Ammon's horn (tissue), 1 donor: ENCODE measurements around the gene PFDN4.
"Not testable (repeated sequence)": the region's sequence is repeated elsewhere in the genome, so short reads cannot be mapped to it uniquely, and the experiment has no call there.

Source experiments
- DNase-seq: peaks from one replicate; pipeline ENCODE4 v3.0.0-alpha.2; 2016; ENCODE audit warnings: low spot score

PFDN4 gene

DNA sequence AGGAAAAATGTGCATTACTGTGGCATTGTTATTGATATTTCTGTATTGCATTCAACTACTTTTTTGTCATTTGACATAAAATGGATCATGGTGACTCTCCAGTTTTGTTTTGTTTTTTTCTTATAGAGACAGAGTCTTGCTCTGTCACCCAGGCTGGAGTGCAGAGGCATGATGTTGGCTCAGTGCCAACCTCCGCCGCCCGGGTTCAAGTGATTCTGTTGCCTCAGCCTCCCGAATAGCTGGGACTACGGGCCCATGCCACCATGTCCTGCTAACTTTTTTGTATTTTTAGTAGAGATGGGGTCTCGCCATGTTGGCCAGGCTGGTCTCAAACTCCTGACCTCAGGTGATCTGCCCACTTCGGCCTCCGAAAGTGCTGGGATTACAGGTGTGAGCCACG lies 16.8 kb downstream of the PFDN4 start:
- not testable (repeated sequence) for DNase-seq

DNA sequence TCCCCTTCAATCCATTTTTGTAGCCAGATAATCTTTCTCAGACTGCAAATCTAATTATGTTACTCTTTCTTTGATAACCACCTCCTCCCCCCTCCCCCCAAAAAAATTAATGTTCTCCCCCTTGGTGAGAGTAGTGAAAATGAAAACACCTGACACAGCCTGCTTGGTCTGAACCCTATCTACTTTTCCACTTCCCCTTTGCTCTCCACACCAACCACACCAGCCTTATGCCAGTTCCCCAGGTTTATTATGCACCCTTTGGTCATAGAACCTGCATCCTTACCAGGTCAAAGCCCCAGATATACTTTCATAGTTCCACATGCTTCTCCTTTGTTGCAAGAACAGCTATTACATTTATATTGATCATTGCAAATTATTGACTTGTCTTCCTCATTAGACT lies 19.4 kb downstream of the PFDN4 start:
- DNase-seq: no peak

DNA sequence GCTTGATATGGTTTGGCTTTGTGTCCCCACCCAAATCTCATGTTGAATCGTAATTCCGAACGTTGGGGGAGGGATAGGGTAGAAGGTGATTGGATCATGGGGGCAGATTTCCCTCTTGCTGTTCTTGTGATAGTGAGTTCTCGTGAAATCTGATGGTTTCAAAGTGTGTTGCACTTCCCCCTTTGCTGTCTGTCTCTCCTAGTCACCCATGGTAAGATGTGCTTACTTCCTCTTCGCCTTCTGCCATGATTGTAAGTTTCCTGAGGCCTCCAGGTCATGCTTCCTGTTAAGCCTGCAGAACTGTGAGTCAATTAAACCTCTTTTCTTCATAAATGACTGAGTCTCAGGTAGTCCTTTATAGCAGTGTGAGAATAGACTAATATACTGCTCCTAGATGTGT lies 19.9 kb downstream of the PFDN4 start:
- DNase-seq: no peak

- no peak for DNase-seq
These were observed 21.0 kb downstream of the PFDN4 start for GRCh38 chr20:54228841-54229240.

DNA sequence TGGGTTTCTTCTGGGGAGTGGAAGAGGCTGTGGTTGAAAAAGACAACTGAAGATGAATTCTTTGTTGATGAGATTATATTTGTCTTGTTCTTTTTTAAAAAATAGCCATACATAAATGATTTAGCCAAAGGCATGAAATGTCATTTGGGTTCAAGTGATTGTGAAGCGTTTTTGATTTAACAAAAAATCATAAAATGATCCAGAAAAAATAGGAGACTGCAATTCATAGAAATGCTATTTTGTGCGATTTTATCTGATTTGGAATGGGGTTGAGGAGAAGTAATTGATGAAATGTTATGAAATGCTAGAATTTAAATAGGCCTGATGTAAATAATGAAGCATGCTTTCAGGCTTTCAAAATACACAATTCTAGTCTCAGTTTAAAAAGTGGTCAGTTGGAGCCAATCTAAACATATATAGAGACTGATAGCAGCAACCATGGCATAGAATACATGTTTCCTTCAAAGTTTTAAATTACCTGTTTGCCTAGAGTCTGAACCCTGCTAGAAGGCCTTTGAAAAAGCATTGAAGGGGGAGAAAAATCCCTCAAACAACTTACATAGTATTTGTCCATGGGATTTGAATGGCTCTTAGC lies 21.8 kb downstream of the PFDN4 start:
- DNase-seq: no peak

- DNase-seq: no peak
These were observed 23.1 kb downstream of the PFDN4 start for GRCh38 chr20:54231036-54231435.

- DNase-seq: no peak
These were observed 27.1 kb downstream of the PFDN4 start for GRCh38 chr20:54234991-54235390.

DNA sequence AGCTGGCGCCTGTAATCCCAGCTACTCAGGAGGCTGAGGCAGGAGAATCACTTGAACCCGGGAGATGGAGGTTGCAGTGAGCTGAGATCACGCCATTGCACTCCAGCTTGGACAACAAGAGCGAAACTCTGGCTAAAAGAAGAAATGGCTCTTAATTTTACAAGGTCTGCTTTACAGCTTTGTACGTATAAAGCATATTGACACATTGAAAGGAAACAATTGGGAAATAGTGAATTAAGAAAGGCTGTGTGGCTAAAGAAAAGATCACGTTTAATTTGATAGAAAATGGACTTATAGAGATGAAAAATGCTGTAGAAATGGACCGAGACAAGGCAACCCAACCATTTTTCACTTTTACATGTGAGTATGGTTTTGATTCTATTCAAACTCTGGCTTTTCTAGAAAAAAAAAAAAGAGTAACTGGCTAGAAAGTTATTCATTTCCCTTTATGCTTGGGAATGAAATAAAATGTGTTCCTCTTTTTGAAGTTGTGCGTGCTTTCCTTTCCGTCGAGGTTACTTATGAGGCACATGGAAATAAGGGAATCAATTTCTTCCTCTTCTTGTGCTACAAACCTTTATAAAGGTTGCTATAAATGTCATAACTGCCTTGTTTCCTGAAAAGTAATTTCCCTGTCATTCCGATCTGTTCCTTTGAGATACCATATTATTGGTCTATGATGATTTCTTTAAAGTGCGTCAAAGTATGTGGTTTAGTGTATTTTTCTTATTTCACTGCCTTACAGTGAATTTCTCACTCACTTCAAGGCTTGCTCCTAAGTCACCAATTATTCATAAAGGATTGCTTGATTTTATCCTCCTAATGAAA lies 29.4 kb downstream of the PFDN4 start:
- DNase-seq: no peak

GRCh38 chr20:54244113-54244512 lies 36.2 kb downstream of the PFDN4 start:
- no peak for DNase-seq

DNA sequence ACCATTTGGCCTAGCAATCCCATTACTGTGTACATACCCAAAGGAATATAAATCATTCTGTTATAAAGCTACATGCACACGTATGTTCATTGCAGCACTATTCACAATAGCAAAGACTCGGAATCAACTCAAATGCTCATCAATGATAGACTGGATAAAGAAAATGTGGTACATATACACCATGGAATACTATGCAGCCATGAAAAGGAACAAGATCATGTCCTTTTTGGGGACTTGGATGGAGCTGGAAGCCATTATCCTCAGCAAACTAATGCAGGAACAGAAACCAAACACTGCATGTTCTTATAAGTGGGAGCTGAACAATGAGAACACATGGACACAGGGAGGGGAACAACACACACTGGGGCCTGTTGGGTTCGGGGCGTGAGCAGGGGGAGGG lies 40.8 kb downstream of the PFDN4 start:
- DNase-seq: not testable (repeated sequence)

GRCh38 chr20:54250691-54251090 lies 42.8 kb downstream of the PFDN4 start:
- no peak for DNase-seq

GRCh38 chr20:54251096-54251495 lies 43.2 kb downstream of the PFDN4 start:
- no peak for DNase-seq

- DNase-seq: no peak
These were observed 46.7 kb downstream of the PFDN4 start for GRCh38 chr20:54254596-54254995.

- no peak for DNase-seq
These were observed 47.3 kb downstream of the PFDN4 start for GRCh38 chr20:54255157-54255556.

GRCh38 chr20:54256202-54256601 lies 48.3 kb downstream of the PFDN4 start:
- DNase-seq: no peak

- DNase-seq: no peak
These were observed 49.4 kb downstream of the PFDN4 start for GRCh38 chr20:54257071-54257816.

DNA sequence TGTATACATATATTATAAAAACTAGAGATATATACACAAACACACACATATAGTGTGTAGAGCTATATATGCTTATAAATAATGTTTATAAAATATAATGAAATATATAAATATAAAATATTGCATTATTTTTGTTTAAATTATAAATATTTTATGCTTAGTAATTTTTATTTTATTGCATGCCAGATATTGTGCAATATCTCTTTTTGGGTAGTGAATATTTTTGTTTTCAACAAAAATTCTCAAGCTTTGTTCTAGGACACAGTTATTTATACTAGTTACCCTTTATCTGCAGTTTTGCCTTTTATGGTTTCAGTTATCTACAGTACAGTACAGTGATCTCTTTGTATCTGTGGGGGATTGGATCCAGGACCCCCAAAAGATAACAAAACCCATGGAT lies 52.2 kb downstream of the PFDN4 start:
- DNase-seq: no peak

GRCh38 chr20:54262671-54263070 lies 54.8 kb downstream of the PFDN4 start:
- no peak for DNase-seq

DNA sequence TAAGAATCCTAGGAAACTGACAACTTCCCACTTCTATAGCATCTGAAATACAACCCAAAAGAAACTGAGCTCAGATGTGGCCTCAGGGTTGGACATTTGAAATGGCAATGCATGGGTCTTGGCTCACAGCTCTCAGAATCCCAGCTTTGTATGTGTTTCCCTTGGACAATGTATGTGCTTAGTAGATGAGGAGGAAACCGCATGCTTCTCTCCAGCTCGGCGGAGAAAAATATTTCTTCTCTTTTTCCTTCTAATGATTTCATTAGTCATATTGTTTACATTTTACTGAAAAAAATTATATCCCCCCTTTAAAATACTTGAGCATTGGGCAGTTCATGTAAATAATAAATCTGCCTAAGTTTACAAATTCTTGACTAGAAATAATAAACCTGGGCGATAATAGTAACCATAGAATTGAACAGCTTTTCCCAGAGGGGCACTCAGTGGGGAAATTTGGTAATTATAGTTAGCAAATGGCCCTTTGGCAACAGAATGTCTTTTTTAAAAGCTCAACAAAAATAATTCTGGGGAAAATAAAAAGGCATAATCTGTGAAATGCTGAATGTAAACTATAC lies 55.3 kb downstream of the PFDN4 start:
- DNase-seq: no peak

- DNase-seq: not testable (repeated sequence)
These were observed 57.9 kb downstream of the PFDN4 start for GRCh38 chr20:54265791-54266190.

GRCh38 chr20:54266844-54267243 lies 59.0 kb downstream of the PFDN4 start:
- no peak for DNase-seq

- no peak for DNase-seq
These were observed 59.7 kb downstream of the PFDN4 start for GRCh38 chr20:54267483-54268003.
